HFF-Myc (cell line): ENCODE data around the gene DMAC2.

Source experiments
- DNase-seq: peaks from one replicate; pipeline ENCODE4 v3.0.0-alpha.2; 2011; ENCODE audit warnings: low read depth; ENCODE audit errors: extremely low read depth
- H3K4me3 ChIP-seq: replicated peaks from 2 replicates; pipeline ENCODE4 v1.5.1; 2011; ENCODE audit warnings: low read depth, mild to moderate bottlenecking, control low read depth, low read length
- TF ChIP-seq, protein P1 (sequence below): IDR thresholded peaks from 2 replicates; pipeline ENCODE4 v1.5.1; 2012; ENCODE audit warnings: mild to moderate bottlenecking, low read depth, low read length, control low read depth; ENCODE audit errors: missing control alignments

The DMAC2 gene

DNA sequence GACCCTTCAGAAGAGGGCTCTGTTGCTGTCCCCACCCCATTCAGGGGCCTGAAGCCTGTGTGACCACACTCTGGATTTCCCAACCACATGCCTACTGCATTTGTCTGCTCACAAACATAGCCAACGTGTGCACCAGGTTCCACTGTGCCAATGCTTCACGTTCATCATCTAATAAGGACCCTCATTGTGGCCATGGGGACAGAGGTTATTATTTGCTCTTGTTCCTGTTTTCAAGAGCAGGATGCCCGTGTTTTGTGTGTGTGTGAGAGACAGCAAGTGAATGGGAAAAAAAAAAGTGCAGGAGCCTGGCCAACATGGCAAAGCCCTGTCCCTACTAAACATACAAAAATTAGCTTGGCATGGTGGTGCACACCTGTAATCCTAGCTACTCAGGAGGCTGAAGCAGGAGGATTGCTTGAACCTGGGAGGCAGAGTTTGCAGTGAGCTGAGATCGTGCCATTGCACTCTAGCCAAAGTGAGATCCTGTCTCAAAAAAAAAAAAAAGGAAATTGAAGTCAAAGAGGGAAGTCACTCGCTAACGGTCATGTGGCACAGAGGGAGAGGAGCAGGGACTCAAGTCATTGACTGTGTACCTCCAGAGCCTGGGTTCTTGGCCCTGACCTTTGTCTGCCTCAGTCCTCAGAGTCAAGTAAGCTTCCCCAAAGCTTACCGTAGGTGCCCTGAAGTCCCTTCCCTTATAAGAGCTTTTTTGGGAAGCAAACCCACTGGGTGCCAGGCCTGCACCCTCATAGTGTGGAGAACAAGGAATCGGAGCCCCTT, 19.4 kb downstream of the DMAC2 start:
- TF ChIP-seq, protein P1, sequence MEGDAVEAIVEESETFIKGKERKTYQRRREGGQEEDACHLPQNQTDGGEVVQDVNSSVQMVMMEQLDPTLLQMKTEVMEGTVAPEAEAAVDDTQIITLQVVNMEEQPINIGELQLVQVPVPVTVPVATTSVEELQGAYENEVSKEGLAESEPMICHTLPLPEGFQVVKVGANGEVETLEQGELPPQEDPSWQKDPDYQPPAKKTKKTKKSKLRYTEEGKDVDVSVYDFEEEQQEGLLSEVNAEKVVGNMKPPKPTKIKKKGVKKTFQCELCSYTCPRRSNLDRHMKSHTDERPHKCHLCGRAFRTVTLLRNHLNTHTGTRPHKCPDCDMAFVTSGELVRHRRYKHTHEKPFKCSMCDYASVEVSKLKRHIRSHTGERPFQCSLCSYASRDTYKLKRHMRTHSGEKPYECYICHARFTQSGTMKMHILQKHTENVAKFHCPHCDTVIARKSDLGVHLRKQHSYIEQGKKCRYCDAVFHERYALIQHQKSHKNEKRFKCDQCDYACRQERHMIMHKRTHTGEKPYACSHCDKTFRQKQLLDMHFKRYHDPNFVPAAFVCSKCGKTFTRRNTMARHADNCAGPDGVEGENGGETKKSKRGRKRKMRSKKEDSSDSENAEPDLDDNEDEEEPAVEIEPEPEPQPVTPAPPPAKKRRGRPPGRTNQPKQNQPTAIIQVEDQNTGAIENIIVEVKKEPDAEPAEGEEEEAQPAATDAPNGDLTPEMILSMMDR: no peak
- DNase-seq: no peak
- no peak overlapping the region for H3K4me3 ChIP-seq

- H3K4me3 ChIP-seq: no peak overlapping the region
- DNase-seq: no peak
- TF ChIP-seq, protein P1: no peak
Observed at GRCh38 chr19:41416194-41416674, 23.5 kb downstream of the DMAC2 start.

DNA sequence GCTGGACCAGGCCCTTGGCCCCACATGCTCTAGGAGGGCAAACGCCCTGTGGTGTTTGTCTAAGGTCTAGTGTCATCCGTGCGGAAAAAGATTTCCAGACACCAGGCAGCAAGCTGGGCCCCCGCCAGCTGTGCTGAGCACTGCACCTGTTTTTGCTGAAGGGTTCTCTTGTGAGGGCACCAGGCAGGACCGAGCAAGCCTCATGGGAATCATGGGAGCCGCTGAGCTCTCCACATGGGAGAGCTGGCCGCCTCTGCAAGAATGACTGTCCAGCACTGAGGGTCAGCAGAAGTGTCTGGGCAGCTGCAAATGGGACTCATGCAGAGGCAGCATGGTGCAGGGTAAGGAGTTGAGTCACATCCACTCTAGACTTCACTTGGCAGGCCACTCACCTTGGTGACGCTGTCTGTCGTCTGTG, 24.5 kb downstream of the DMAC2 start:
- no peak overlapping the region for H3K4me3 ChIP-seq
- TF ChIP-seq, protein P1: no peak
- DNase-seq: no peak

DNA sequence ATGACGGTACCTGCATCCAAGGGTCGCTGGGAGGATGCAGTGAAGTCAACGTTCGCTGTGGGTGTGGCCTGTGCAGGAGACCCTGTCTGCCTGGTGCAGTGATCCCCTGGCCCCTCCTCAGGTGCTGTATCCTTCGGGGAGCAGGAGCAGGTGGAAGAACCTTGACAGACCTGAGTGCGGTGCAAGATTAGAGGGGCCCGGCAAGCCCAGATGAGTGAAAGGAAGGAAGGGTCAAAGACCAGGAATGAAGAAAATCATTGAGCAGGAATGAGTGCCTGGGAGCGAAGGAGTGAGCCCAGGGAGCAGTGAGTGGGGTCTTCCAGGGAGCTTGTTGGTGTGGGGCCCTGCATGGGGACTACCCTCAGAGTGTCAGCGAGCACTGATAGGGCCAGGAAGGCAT, 25.3 kb downstream of the DMAC2 start:
- DNase-seq: no peak
- H3K4me3 ChIP-seq: no peak overlapping the region
- TF ChIP-seq, protein P1: no peak

DNA sequence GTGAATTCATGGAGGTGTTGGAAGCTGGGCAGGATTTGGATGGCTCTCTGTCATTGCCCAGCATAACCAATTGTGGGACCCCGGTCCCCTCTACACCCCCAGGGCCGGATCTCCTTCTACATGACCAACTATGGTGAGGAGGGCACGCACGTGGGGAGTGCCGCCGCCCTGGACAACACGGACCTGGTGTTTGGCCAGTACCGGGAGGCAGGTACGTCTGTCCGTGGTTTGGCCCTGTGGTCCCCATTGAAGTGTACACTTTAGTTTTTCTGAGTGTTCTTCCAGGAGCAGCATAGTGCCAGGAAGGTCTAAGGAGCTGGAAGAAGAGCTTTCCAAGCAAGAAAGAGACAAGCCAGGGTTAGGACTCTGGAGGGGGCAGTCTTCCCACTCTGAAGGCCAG, 25.8 kb downstream of the DMAC2 start:
- TF ChIP-seq, protein P1: no peak
- H3K4me3 ChIP-seq: no peak overlapping the region

GRCh38 chr19:41412953-41413352, 26.8 kb downstream of the DMAC2 start:
- H3K4me3 ChIP-seq: no peak overlapping the region
- TF ChIP-seq, protein P1: no peak
- DNase-seq: no peak

More for the DNA sequence above, 25.8 kb downstream of the DMAC2 start:
- no peak for DNase-seq

- H3K4me3 ChIP-seq: no peak overlapping the region
- TF ChIP-seq, protein P1: no peak
- no peak for DNase-seq
Observed at GRCh38 chr19:41411968-41412265, 27.8 kb downstream of the DMAC2 start.
